CD14-positive monocyte (primary cell): ENCODE results near the gene PPP1R1A. TPM values are rescaled to one million over a fixed set of nuclear protein-coding genes. Genes with fewer than 3 reads are reported as not detected.

Experiments
- DNase-seq, 3 donors: peaks; one replicate each; pipeline ENCODE4 v3.0.0-alpha.2; 2011 to 2022
- H2AFZ ChIP-seq: 2 replicates; pipeline ENCODE4 v1.6.0; 2012; ENCODE audit warnings: mild to moderate bottlenecking, low read depth, low read length, inconsistent platforms; ENCODE audit not compliant: insufficient read depth, poor library complexity, severe bottlenecking
- H3K27ac ChIP-seq, 2 donors: 1 replicate in 1 of 2; 2 replicates in 1 of 2; pipeline ENCODE4 v1.5.1; 2012 to 2013; ENCODE audit warnings: low read length in 2 of 2, control low read depth in 1 of 2, inconsistent platforms in 1 of 2, low read depth in 1 of 2, mild to moderate bottlenecking in 1 of 2
- H3K27me3 ChIP-seq, 2 donors: one replicate each; pipeline versions ENCODE4 v1.6.0 to v1.6.1; 2011 to 2013; ENCODE audit warnings: low read length in 2 of 2; ENCODE audit not compliant: control insufficient read depth in 2 of 2, insufficient read depth in 2 of 2
- H3K36me3 ChIP-seq, 2 donors: replicated peaks in 1 of 2; 1 replicate in 1 of 2; 2 replicates in 1 of 2; pipeline versions ENCODE4 v1.5.1 to v1.6.1; 2012 to 2013; ENCODE audit warnings: low read length in 2 of 2, control low read depth in 1 of 2, inconsistent platforms in 1 of 2, mild to moderate bottlenecking in 1 of 2; ENCODE audit not compliant: insufficient read depth in 2 of 2, control insufficient read depth in 1 of 2
- H3K4me1 ChIP-seq, 2 donors: 1 replicate in 1 of 2; 2 replicates in 1 of 2; pipeline versions ENCODE4 v1.5.1 to v1.6.1; 2012 to 2013; ENCODE audit warnings: low read length in 2 of 2, control low read depth in 1 of 2, inconsistent platforms in 1 of 2, mild to moderate bottlenecking in 1 of 2, moderate library complexity in 1 of 2; ENCODE audit not compliant: insufficient read depth in 2 of 2, control insufficient read depth in 1 of 2
- H3K4me2 ChIP-seq: replicated peaks from 2 replicates; pipeline ENCODE3; 2012; ENCODE audit warnings: low read length, moderate library complexity, mild to moderate bottlenecking; ENCODE audit not compliant: poor library complexity, severe bottlenecking; ENCODE audit errors: extremely low read depth
- H3K4me3 ChIP-seq, 3 experiments: fragments of 200-600 bp in 1 of 3; sonication (generic) in 1 of 3; replicated peaks in 1 of 3; 1 replicate in 2 of 3; 2 replicates in 1 of 3; pipeline ENCODE4 v1.5.1; 2011 to 2013; ENCODE audit warnings: low read length in 3 of 3, mild to moderate bottlenecking in 3 of 3, control low read depth in 2 of 3, low read depth in 2 of 3, inconsistent platforms in 1 of 3, moderate library complexity in 1 of 3
- H3K79me2 ChIP-seq: 2 replicates; pipeline ENCODE4 v1.6.0; 2012; ENCODE audit warnings: mild to moderate bottlenecking, control low read depth, inconsistent platforms, low read length, moderate library complexity; ENCODE audit not compliant: insufficient read depth
- H3K9ac ChIP-seq: 2 replicates; pipeline ENCODE4 v1.6.0; 2017; ENCODE audit warnings: low read length, mild to moderate bottlenecking; ENCODE audit not compliant: insufficient read depth, poor library complexity, severe bottlenecking
- H3K9me3 ChIP-seq, 2 donors: replicated peaks in 1 of 2; 1 replicate in 1 of 2; 2 replicates in 1 of 2; pipeline versions ENCODE4 v1.5.1 to v1.6.1; 2012 to 2013; ENCODE audit warnings: low read length in 2 of 2, control low read depth in 1 of 2; ENCODE audit not compliant: control insufficient read depth in 1 of 2, insufficient read depth in 1 of 2
- H4K20me1 ChIP-seq: 2 replicates; pipeline ENCODE4 v1.6.0; 2012; ENCODE audit warnings: mild to moderate bottlenecking, low read length, control low read depth, moderate library complexity; ENCODE audit not compliant: insufficient read depth
- H3K27ac Mint-ChIP-seq, 7 donors: one replicate each; pipeline ENCODE4 v1.8.0; 2020; ENCODE audit warnings: mild to moderate bottlenecking in 7 of 7, mixed read lengths in 7 of 7, moderate library complexity in 6 of 7, inconsistent platforms in 2 of 7
- H3K27me3 Mint-ChIP-seq, 3 donors: one replicate each; pipeline ENCODE4 v1.8.0; 2021 to 2022; ENCODE audit warnings: low read depth in 3 of 3, mild to moderate bottlenecking in 3 of 3, mixed read lengths in 3 of 3, moderate library complexity in 3 of 3, inconsistent platforms in 1 of 3
- H3K36me3 Mint-ChIP-seq, 2 donors: one replicate each; pipeline ENCODE4 v1.8.0; 2020; ENCODE audit warnings: mixed read lengths in 2 of 2, inconsistent platforms in 1 of 2, mild to moderate bottlenecking in 1 of 2
- H3K4me1 Mint-ChIP-seq: one replicate; pipeline ENCODE4 v1.8.0; 2020; ENCODE audit warnings: mild to moderate bottlenecking, mixed read lengths
- H3K4me3 Mint-ChIP-seq, 2 donors: one replicate each; pipeline ENCODE4 v1.8.0; 2020; ENCODE audit warnings: mild to moderate bottlenecking in 2 of 2, mixed read lengths in 2 of 2, moderate library complexity in 1 of 2
- H3K9me3 Mint-ChIP-seq, 7 donors: one replicate each; pipeline ENCODE4 v1.8.0; 2020 to 2022; ENCODE audit warnings: mixed read lengths in 7 of 7, mild to moderate bottlenecking in 6 of 7, moderate library complexity in 6 of 7, inconsistent platforms in 2 of 7
- CTCF ChIP-seq: fragments of 200-600 bp; IDR thresholded peaks from one replicate; pipeline ENCODE4 v1.8.0; 2022; ENCODE audit warnings: antibody characterized with exemption, mild to moderate bottlenecking
- WGBS: methylation state at CpG from one replicate; pipeline ENCODE4 v1.1.5; 2013; ENCODE audit warnings: missing lambda C conversion rate; ENCODE audit not compliant: insufficient coverage; 5-methylcytosine and 5-hydroxymethylcytosine counted together
- intact Hi-C, 2 donors: fragments of 100-400 bp; cut with micrococcal nuclease; formaldehyde crosslinking; loops; one replicate each; pipeline versions ENCODE4 v1.15.0 to v1.15.1; 2023
- polyA plus RNA-seq, 3 donors: library from polyadenylated mRNA; depleted of rRNA in 1 of 3; unstranded in 2 of 3; stranded (reverse) in 1 of 3; fragments of 300-500 nt in 2 of 3; fragments of >200 nt in 1 of 3; fragmentation: Illumina TruSeq in 2 of 3; gene quantifications; 1 replicate in 2 of 3; 2 replicates in 1 of 3; pipeline ENCODE4 v1.2.3, GENCODE V29; 2012 to 2021

The PPP1R1A gene
- polyA plus RNA-seq, 3 donors = not detected

- Histone ChIP-seq H3K27me3 (peaks cover 2 to 23% of the 10 kb centered on the region in 2 donors), H3K27ac (no peak overlapping the region), H3K9ac (no peak overlapping the region), H3K4me3 (no peak overlapping the region), H3K36me3 (peaks cover 9 to 17% of the 10 kb centered on the region in 2 donors), H3K9me3 (no peaks in the 10 kb centered on the region), H4K20me1 (no peaks in the 10 kb centered on the region), H3K79me2 (no peaks in the 10 kb centered on the region), H2AFZ (no peak overlapping the region), H3K4me1 (peaks cover 0 to 5% of the 10 kb centered on the region in 2 donors), H3K4me2 (no peak overlapping the region)
- DNase-seq = no peak
- H3K4me3 Mint-ChIP-seq = no peak overlapping the region
- WGBS = 83% methylated on average over 2 of the region's 6 CpGs
- H3K27me3 Mint-ChIP-seq = peaks cover 21 to 31% (median 26%) of the 10 kb centered on the region in 3 donors
- peaks cover 20 to 23% of the 10 kb centered on the region in 2 donors for H3K36me3 Mint-ChIP-seq
- intact Hi-C loops = no loop called here
- peaks cover 10% of the 10 kb centered on the region for H3K4me1 Mint-ChIP-seq
- H3K27ac Mint-ChIP-seq = no peak overlapping the region
- H3K9me3 Mint-ChIP-seq = peaks cover 0 to 2% (median 0%) of the 10 kb centered on the region in 7 donors
- no peak for TF ChIP-seq CTCF
Observed at GRCh38 chr12:54581412-54581811, 7.0 kb downstream of the PPP1R1A start.

DNA sequence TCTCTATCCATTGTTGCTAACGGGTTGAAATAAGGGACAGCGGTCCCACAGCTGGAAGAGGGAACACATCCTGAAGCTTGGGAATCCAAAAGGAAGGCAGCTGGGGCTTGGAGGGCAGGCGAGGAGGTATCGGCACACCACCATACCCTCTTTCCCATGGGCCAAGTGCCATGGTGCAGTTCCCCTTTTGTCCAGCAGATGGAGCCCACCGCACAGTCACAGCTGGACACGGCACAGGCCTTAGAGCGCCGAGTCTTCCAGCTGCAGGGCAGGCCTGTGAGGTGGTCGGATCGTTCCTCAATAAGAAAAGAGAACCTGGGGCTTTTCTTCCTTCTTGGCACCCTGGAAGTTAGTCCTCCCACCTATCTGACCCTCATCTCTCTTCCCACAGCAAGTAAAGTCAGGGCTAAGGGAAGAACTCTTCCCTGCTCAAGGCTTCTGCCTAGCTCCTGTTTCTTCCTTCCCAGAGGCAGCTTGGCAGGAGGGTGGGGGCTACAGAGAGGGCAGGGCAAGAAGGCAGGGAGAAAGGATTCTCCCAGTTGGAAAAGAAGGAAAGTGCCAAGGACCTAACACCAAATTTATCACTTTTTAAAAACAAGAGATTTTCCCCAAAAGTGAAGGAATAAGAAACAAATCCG lies 8.6 kb downstream of the PPP1R1A start:
- Mint-ChIP-seq H3K27me3 (peaks cover 12 to 16% (median 15%) of the 10 kb centered on the region in 3 donors), H3K9me3 (no peaks in the 10 kb centered on the region), H3K4me3 (no peak overlapping the region), H3K36me3 (peaks cover 35 to 38% of the 10 kb centered on the region in 2 donors), H3K27ac (no peak overlapping the region), H3K4me1 (peaks cover 10% of the 10 kb centered on the region)
- Histone ChIP-seq H3K4me1 (peaks cover 0 to 5% of the 10 kb centered on the region in 2 donors), H3K4me2 (no peak overlapping the region), H2AFZ (no peak overlapping the region), H3K27me3 (peaks cover under 1 to 9% of the 10 kb centered on the region in 2 donors), H3K9me3 (no peaks in the 10 kb centered on the region), H4K20me1 (no peaks in the 10 kb centered on the region), H3K79me2 (no peaks in the 10 kb centered on the region), H3K9ac (no peak overlapping the region), H3K36me3 (peaks cover 12 to 33% of the 10 kb centered on the region in 2 donors), H3K27ac (no peak overlapping the region), H3K4me3 (no peak overlapping the region)
- intact Hi-C loops = no loop called here
- peak; percentile 97 for TF ChIP-seq CTCF
- 2% methylated on average over 7 of the region's 11 CpGs for WGBS
- DNase-seq = peak; percentile 54 to 65 (median 62)
